ENCODE measurements around the gene OPCML.

OPCML gene

DNA sequence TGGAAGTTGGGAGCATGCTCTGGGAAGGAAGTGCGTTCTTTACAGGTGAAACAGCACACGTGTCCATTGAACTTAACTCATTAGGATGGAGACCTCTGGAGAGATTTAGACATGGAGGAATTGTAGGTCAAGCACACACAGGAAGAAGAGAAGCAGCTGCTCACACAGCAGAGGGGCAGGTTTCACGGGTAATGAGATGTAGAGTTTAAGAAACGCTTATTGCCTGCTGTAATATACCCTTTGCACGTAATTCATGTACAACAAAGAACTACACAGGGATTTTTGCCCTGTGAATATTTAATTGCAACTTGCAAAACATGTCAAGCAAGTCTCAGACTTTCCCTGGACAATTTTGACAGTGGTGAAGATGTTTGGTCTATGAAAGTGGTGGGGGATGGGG is 508.0 kb downstream of the OPCML start:
- TF ChIP-seq, protein P1, sequence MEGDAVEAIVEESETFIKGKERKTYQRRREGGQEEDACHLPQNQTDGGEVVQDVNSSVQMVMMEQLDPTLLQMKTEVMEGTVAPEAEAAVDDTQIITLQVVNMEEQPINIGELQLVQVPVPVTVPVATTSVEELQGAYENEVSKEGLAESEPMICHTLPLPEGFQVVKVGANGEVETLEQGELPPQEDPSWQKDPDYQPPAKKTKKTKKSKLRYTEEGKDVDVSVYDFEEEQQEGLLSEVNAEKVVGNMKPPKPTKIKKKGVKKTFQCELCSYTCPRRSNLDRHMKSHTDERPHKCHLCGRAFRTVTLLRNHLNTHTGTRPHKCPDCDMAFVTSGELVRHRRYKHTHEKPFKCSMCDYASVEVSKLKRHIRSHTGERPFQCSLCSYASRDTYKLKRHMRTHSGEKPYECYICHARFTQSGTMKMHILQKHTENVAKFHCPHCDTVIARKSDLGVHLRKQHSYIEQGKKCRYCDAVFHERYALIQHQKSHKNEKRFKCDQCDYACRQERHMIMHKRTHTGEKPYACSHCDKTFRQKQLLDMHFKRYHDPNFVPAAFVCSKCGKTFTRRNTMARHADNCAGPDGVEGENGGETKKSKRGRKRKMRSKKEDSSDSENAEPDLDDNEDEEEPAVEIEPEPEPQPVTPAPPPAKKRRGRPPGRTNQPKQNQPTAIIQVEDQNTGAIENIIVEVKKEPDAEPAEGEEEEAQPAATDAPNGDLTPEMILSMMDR (IDR thresholded peaks at IDR 0.05; ENCODE audit: borderline replicate concordance, control extremely low read depth, extremely low read depth, insufficient read depth, missing control alignments) = no peak
- in situ Hi-C loops (cut with MboI; ENCODE audit: low sequenced_read_pairs, unreplicated experiment) = no loop called here
- DNase-seq (ENCODE audit: low spot score) = no peak

DNA sequence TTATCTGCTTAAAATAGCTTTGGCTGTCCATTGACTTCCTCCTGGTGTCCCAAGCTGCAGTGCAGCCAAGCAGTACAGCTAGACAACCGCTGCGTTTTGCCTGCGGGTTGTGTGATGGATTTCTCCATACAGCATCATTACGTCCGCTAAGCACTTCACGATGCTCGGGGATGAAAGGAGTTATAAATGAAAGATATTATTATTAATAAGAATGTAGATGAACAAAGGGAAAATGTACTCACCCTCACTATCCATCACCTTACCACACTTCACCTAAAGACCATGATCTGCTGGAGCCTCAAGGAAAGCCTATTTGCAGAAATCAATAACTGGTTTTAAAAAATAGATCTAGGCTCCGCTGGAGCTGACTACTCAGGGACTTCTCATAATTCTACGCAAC is 509.1 kb downstream of the OPCML start:
- in situ Hi-C loops (cut with MboI; ENCODE audit: low sequenced_read_pairs, unreplicated experiment) = no loop called here
- DNase-seq (ENCODE audit: low spot score) = no peak
- TF ChIP-seq, protein P1 (IDR thresholded peaks at IDR 0.05; ENCODE audit: borderline replicate concordance, control extremely low read depth, extremely low read depth, insufficient read depth, missing control alignments) = no peak

DNA sequence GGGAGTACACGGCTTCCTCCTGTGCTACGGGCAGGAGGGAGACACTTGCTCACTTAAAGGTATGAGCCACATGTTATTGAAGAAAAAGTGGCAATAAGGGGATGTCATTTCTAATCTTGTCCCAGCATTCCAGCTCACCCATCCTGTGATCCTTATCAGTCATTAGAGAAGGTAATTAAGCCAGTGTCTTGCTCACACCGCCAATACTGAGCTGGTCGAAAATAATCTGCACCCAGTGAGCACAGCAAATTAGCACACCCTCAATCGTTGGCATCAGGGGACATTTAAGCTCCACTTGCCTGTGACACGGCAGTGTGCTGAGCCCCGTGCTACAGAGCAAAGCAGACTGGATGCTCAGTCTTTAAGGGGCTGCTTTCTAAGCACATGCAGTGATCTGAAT is 510.7 kb downstream of the OPCML start:
- in situ Hi-C loops (cut with MboI; ENCODE audit: low sequenced_read_pairs, unreplicated experiment) = no loop called here

DNA sequence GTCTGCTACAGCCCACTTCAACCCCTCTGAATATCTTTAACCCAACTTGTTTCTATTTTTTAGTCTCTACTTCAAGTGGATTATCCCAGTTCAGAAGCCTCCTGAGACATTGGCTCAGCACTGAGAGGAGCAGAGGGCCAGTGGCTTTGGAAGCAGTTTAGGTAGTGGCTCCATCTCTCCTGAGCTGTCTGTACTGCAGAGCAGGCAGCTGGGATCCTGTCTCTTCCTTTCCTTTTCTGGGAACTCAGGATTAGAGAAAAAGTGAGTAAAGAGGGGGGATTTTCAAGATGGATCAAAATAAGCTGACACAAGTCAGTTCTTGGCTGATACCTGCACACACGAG is 512.0 kb downstream of the OPCML start:
- TF ChIP-seq, protein P1 (IDR thresholded peaks at IDR 0.05; ENCODE audit: borderline replicate concordance, control extremely low read depth, extremely low read depth, insufficient read depth, missing control alignments) = no peak

More for the DNA sequence above, 510.7 kb downstream of the OPCML start:
- TF ChIP-seq, protein P1 (IDR thresholded peaks at IDR 0.05; ENCODE audit: borderline replicate concordance, control extremely low read depth, extremely low read depth, insufficient read depth, missing control alignments) = no peak
- DNase-seq (ENCODE audit: low spot score) = no peak

DNA sequence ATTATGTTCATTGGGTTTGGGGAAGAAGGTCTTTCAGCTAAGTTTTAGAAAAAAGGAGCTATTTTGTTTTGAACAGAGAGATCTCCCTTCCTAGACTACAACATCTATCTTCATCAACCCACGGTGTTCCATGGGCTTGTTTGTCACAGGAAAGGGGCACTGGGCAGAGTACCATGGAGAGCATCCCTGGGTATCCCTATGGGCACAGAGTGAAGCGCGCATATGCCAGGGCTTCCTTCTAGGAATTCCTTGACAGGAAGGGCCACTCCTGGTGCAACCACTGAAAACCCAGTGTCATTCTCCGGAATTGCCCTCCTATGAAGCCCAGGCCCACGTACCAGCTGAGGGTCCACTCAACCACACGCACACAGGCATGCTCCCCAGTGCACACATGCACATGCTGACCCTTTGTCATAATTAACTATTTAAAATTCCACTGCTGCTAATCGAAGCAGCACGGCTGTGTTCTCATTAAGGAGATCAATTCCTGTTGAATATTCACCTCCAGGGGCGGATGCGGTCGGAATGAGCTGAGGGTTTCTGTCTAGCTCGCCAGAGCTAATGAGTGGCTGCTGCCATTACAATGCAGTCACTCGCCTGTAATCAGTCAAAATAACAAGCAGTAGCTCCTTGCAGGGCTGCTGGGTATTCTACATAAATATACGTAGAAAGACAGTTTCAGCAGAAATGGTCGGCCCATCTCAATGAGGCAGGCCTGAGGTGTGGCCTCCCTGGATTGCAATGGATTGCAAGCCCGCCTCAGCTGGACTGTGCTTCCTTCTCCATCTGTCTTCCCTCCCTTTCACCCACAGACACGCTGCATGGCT is 512.5 kb downstream of the OPCML start:
- TF ChIP-seq, protein P1 (IDR thresholded peaks at IDR 0.05; ENCODE audit: borderline replicate concordance, control extremely low read depth, extremely low read depth, insufficient read depth, missing control alignments) = no peak
- in situ Hi-C loops (cut with MboI; ENCODE audit: low sequenced_read_pairs, unreplicated experiment) = no loop called here
- no peak for DNase-seq (ENCODE audit: low spot score)

More for the DNA sequence above, 512.0 kb downstream of the OPCML start:
- DNase-seq (ENCODE audit: low spot score) = no peak
- in situ Hi-C loops (cut with MboI; ENCODE audit: low sequenced_read_pairs, unreplicated experiment) = no loop called here

DNA sequence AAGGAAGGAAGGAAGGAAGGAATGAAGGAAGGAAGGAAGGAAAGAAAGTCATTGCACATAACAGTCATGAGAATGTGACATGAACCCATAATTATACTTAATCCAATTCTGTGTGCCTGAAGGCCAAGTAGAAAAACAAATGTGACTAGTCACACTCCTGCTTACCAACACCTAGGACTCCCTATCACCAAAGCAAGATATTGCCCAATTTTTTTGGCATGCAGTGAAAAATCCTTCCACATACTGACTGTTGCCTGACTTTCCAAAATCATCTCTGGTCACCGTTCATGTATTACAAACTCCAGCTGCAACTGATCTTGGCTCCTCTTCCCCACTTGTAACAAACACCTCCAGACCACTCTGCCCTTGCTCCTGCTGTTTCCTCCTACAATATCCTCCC is 516.8 kb downstream of the OPCML start:
- TF ChIP-seq, protein P1 (IDR thresholded peaks at IDR 0.05; ENCODE audit: borderline replicate concordance, control extremely low read depth, extremely low read depth, insufficient read depth, missing control alignments) = no peak
- in situ Hi-C loops (cut with MboI; ENCODE audit: low sequenced_read_pairs, unreplicated experiment) = no loop called here
- no peak for DNase-seq (ENCODE audit: low spot score)
